ENCODE results near the gene TBC1D7.

GRCh38 chr6:13295576-13295975 lies 32.8 kb downstream of the TBC1D7 start:
- no peak for TF ChIP-seq TAF1 (IDR thresholded peaks at IDR 0.05; ENCODE audit: borderline replicate concordance, low read depth, low read length)
- TF ChIP-seq POLR2A (IDR thresholded peaks at IDR 0.05; ENCODE audit: low read depth, low read length): no peak
- no peak for TF ChIP-seq POLR2AphosphoS5 (IDR thresholded peaks at IDR 0.05; ENCODE audit: low read depth, low read length)

Data from GM12892 (cell line).